Vagina (tissue), 2 donors: ENCODE data around the gene AP3D1.

Experiments
- CTCF ChIP-seq, 3 experiments: fragments of 450-650 bp in 2 of 3; fragments of 200-600 bp in 1 of 3; sonication (generic) in 1 of 3; IDR thresholded peaks; one replicate each; pipeline ENCODE4 v1.5.1; 2017 to 2019; ENCODE audit warnings: antibody characterized with exemption in 3 of 3, mild to moderate bottlenecking in 2 of 3, moderate library complexity in 2 of 3
- POLR2A ChIP-seq, 2 donors: fragments of 450-650 bp; IDR thresholded peaks; one replicate each; pipeline ENCODE4 v1.6.1; 2017; ENCODE audit warnings: antibody characterized with exemption in 2 of 2, mild to moderate bottlenecking in 2 of 2, moderate library complexity in 2 of 2

DNA sequence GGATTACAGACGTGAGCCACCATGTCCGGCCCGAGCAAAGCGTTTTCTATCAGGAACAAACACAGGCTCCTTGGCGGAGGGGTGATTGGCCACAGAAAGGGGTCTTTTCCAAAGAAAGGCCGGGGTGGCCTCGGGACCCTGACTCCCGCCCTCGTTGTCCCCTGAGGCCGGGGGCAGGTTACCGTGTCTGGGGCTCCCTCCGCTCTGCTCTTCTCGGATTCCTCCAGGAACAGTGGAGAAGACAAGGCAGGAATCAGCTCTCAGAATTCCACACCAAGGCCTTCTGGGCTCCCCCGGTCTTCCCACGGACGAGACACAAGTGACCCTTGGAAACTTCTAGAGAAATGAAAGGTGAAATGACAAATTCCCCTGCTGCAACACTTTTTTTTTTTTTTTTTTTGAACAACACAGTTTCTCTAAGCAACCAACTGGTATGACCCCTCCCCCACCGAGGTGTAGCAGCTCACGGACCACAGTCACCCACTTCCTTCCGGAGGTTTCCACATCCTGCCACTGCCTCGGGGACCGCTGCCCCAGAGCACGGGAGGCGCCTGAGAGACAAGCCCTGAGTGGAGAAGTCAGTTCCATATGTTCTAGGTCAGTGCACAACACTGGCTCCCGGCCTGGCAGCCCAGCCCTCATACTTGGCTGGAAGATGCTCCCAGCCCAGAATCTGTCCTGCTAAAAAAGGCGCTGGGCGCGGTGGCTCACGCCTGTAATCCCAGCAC, 66.2 kb downstream of the AP3D1 start:
- TF ChIP-seq CTCF (IDR thresholded peaks at IDR 0.05): no peak
- no peak for TF ChIP-seq POLR2A (IDR thresholded peaks at IDR 0.05)
